Measurements from ENCODE around the gene LRRTM4. TPM values are rescaled to one million over a fixed set of nuclear protein-coding genes. Genes with fewer than 3 reads are reported as not detected.

LRRTM4 gene
- polyA plus RNA-seq, 1 of the 3 experiments (the other 2 are of a cell fraction), result 0.10 TPM

DNA sequence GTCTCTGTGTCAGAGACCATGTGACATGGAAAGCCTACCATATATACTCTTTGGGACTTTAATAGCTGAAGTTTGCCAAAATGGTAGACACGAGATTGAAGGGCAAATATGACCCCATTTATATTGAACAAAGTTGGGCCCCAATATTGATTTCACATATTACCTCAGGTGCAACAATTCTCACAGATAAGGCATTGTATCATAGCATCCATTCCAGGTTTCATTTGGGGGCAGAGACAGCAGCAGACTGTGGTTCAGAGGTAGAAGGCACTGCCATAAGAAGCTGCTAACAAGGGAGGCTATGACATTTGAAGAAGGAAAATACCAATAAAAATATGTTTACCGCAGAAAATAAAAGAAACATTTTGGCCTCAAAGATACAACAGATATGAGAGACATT is 419.2 kb downstream of the LRRTM4 start:
- H3K4me1 ChIP-seq (ENCODE audit: control insufficient read depth in 1 of 2, insufficient read depth in 2 of 2, low read depth in 1 of 2, low read length in 1 of 2), result no peaks in the 10 kb centered on the region
- TF ChIP-seq FOSL2 (IDR thresholded peaks at IDR 0.05; ENCODE audit: borderline replicate concordance, low read depth), result no peak
- TF ChIP-seq MXI1 (IDR thresholded peaks at IDR 0.05; ENCODE audit: low read depth, low read length), result no peak
- TF ChIP-seq USF1 (IDR thresholded peaks at IDR 0.05; ENCODE audit: borderline replicate concordance, low read depth), result no peak
- no peaks in the 10 kb centered on the region for H3F3A ChIP-seq (replicated peaks; ENCODE audit: insufficient read depth)
- CTCF ChIA-PET, result no interaction called here
- H3K27me3 ChIP-seq (ENCODE audit: insufficient read depth), result no peaks in the 10 kb centered on the region
- H3K9me2 ChIP-seq, result no peaks in the 10 kb centered on the region
- H3K9me3 ChIP-seq, result no peaks in the 10 kb centered on the region
- H3K4me2 ChIP-seq, result no peak overlapping the region
- no peak overlapping the region for H2AFZ ChIP-seq (ENCODE audit: low read depth)
- H3K79me2 ChIP-seq (ENCODE audit: insufficient read depth), result no peaks in the 10 kb centered on the region
- no peak overlapping the region for H3K4me3 ChIP-seq (ENCODE audit: low read depth in 2 of 2, low read length in 1 of 2)
- H3K36me3 ChIP-seq (replicated peaks in 1 of 2; ENCODE audit: control insufficient read depth in 1 of 2, insufficient read depth in 2 of 2, low read length in 1 of 2), result no peaks in the 10 kb centered on the region
- no peaks in the 10 kb centered on the region for H4K20me1 ChIP-seq (ENCODE audit: insufficient read depth)
- POLR2A ChIA-PET, result no interaction called here
- H3K27ac ChIP-seq (ENCODE audit: low read depth in 2 of 2, low read length in 1 of 2), result no peak overlapping the region
- WGBS (ENCODE audit: low lambda C conversion rate), result 39% methylated on average over 2 of the region's 2 CpGs
- no peak overlapping the region for H3K9ac ChIP-seq
- DNase-seq, result no peak

DNA sequence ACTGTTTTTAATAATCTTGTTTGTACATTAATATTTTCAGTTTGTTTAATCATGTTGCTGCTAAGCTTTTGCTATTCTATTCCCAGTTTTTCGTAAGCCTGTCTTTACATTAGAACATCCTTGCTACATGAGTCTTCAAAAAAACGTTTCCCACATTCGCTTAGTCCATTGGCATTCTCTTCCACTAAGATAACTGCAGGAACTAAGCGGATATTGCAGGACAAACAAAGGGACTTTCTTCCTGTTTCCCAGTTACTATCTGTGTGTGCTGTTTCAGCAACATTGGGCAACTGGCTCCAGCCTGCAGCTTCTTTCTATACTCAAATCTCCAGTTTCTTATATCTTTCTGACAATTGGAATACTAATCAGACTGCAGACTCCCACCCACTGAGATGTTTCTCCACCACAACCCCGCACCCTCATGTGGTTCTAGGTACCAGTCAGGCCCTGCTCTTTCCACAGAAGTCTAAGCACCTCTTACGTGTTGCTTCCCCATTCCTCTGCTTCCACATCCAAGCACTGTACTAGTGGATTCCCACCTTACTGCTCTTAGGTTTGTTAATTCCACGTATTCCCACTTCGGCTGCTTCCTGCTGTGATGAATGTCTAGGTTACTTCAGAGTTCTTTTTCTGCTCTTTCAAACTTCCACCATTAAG is 420.3 kb downstream of the LRRTM4 start:
- no peaks in the 10 kb centered on the region for H4K20me1 ChIP-seq (ENCODE audit: insufficient read depth)
- WGBS (ENCODE audit: low lambda C conversion rate), result 38% methylated on average over 8 of the region's 8 CpGs
- no peaks in the 10 kb centered on the region for H3K9me2 ChIP-seq
- no peaks in the 10 kb centered on the region for H3K27me3 ChIP-seq (ENCODE audit: insufficient read depth)
- no peaks in the 10 kb centered on the region for H3K4me1 ChIP-seq (ENCODE audit: control insufficient read depth in 1 of 2, insufficient read depth in 2 of 2, low read depth in 1 of 2, low read length in 1 of 2)
- no peaks in the 10 kb centered on the region for H3F3A ChIP-seq (replicated peaks; ENCODE audit: insufficient read depth)
- no peak overlapping the region for H3K4me3 ChIP-seq (ENCODE audit: low read depth in 2 of 2, low read length in 1 of 2)
- ChIA-PET CTCF (interaction anchor here (0.7 kb wide), 1 partner anchor 27 kb away, joined by 3 read pairs; no protein-coding TSS in a partner anchor), POLR2A (no interaction called here)
- no peaks in the 10 kb centered on the region for H3K79me2 ChIP-seq (ENCODE audit: insufficient read depth)
- H2AFZ ChIP-seq (ENCODE audit: low read depth), result no peak overlapping the region
- TF ChIP-seq NRF1 (IDR thresholded peaks at IDR 0.05; ENCODE audit: low read depth, low read length) (no peak), ELF1 (IDR thresholded peaks at IDR 0.05) (no peak), MEF2A (IDR thresholded peaks at IDR 0.05; ENCODE audit: borderline replicate concordance, low read depth) (no peak), USF1 (IDR thresholded peaks at IDR 0.05; ENCODE audit: borderline replicate concordance, low read depth) (no peak), POLR2AphosphoS5 (IDR thresholded peaks at IDR 0.05; ENCODE audit: low read depth, low read length) (no peak), FOXJ3 (CRISPR knock-in tag; IDR thresholded peaks at IDR 0.05) (no peak), EP300 (IDR thresholded peaks at IDR 0.05; ENCODE audit: borderline replicate concordance in 1 of 2, low read depth in 1 of 2, low read length in 1 of 2) (no peak), FOXM1 (IDR thresholded peaks at IDR 0.05; ENCODE audit: low read depth) (no peak), RXRA (IDR thresholded peaks at IDR 0.05; ENCODE audit: borderline replicate concordance, low read depth) (no peak), FOSL2 (IDR thresholded peaks at IDR 0.05; ENCODE audit: borderline replicate concordance, low read depth) (no peak), CHD2 (IDR thresholded peaks at IDR 0.05; ENCODE audit: low read length, partially characterized antibody) (no peak), SMC3 (IDR thresholded peaks at IDR 0.05; ENCODE audit: low read depth, low read length) (no peak)
- TF ChIP-seq, protein P1, sequence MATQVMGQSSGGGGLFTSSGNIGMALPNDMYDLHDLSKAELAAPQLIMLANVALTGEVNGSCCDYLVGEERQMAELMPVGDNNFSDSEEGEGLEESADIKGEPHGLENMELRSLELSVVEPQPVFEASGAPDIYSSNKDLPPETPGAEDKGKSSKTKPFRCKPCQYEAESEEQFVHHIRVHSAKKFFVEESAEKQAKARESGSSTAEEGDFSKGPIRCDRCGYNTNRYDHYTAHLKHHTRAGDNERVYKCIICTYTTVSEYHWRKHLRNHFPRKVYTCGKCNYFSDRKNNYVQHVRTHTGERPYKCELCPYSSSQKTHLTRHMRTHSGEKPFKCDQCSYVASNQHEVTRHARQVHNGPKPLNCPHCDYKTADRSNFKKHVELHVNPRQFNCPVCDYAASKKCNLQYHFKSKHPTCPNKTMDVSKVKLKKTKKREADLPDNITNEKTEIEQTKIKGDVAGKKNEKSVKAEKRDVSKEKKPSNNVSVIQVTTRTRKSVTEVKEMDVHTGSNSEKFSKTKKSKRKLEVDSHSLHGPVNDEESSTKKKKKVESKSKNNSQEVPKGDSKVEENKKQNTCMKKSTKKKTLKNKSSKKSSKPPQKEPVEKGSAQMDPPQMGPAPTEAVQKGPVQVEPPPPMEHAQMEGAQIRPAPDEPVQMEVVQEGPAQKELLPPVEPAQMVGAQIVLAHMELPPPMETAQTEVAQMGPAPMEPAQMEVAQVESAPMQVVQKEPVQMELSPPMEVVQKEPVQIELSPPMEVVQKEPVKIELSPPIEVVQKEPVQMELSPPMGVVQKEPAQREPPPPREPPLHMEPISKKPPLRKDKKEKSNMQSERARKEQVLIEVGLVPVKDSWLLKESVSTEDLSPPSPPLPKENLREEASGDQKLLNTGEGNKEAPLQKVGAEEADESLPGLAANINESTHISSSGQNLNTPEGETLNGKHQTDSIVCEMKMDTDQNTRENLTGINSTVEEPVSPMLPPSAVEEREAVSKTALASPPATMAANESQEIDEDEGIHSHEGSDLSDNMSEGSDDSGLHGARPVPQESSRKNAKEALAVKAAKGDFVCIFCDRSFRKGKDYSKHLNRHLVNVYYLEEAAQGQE (IDR thresholded peaks at IDR 0.05; ENCODE audit: low read depth, low read length), result no peak
- TF ChIP-seq, protein P2, sequence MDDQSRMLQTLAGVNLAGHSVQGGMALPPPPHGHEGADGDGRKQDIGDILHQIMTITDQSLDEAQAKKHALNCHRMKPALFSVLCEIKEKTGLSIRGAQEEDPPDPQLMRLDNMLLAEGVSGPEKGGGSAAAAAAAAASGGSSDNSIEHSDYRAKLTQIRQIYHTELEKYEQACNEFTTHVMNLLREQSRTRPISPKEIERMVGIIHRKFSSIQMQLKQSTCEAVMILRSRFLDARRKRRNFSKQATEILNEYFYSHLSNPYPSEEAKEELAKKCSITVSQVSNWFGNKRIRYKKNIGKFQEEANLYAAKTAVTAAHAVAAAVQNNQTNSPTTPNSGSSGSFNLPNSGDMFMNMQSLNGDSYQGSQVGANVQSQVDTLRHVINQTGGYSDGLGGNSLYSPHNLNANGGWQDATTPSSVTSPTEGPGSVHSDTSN (IDR thresholded peaks at IDR 0.05), result no peak
- no peak overlapping the region for H3K9ac ChIP-seq
- DNase-seq, result no peak
- no peak overlapping the region for H3K27ac ChIP-seq (ENCODE audit: low read depth in 2 of 2, low read length in 1 of 2)
- no peak overlapping the region for H3K4me2 ChIP-seq
- H3K9me3 ChIP-seq, result no peaks in the 10 kb centered on the region
- no peaks in the 10 kb centered on the region for H3K36me3 ChIP-seq (replicated peaks in 1 of 2; ENCODE audit: control insufficient read depth in 1 of 2, insufficient read depth in 2 of 2, low read length in 1 of 2)

Data from SK-N-SH (cell line).